Measurements from ENCODE around the gene CWF19L2.

The CWF19L2 gene

DNA sequence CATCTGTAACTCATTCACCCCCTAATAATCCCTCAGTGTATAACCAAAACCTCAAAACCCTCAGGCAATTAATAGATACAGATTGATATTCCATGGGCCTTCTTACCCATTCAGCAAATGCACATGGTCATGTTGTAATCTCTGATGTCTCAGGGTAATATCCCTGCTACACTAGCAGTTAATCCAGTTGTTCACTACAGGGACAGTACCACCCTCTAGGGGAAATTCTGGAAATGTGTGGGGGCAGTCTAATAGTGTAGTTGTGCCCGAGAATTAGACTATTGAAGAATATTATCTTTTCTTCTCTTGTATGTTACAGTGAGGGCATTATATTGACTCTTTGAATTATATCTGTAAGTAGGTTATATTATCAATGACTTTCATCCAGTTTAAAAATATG, 175.4 kb downstream of the CWF19L2 start:
- no peak for DNase-seq
